GM23338 (cell line): ENCODE results near the gene LMBR1L. TPM values are rescaled to one million over a fixed set of nuclear protein-coding genes. Genes with fewer than 3 reads are reported as not detected.

ENCODE experiments used
- ATAC-seq: fragments of 200-7000 bp; cut with Tn5 transposase; 3 replicates; pipeline ENCODE4 v1.9.1; 2020
- DNase-seq: peaks from one replicate; pipeline ENCODE4 v3.0.0-alpha.2; 2015; ENCODE audit warnings: low spot score
- H2AFZ ChIP-seq: fragments of 200-600 bp; sonication (generic); 2 replicates; pipeline ENCODE4 v1.8.0; 2016; ENCODE audit warnings: antibody characterized with exemption, mild to moderate bottlenecking, moderate library complexity
- H3F3A ChIP-seq: fragments of 200-600 bp; sonication (generic); replicated peaks from 2 replicates; pipeline ENCODE4 v1.8.0; 2017; ENCODE audit warnings: antibody characterized with exemption, mixed run types, low read depth
- H3K27ac ChIP-seq: fragments of 200-600 bp; sonication (generic); 2 replicates; pipeline ENCODE4 v1.6.1; 2016; ENCODE audit warnings: low read depth
- H3K27me3 ChIP-seq: fragments of 200-600 bp; sonication (generic); 2 replicates; pipeline ENCODE4 v1.8.0; 2016; ENCODE audit warnings: mild to moderate bottlenecking, mixed run types, moderate library complexity; ENCODE audit not compliant: insufficient read depth
- H3K36me3 ChIP-seq: fragments of 200-600 bp; sonication (generic); 2 replicates; pipeline ENCODE4 v1.8.0; 2016; ENCODE audit warnings: mild to moderate bottlenecking; ENCODE audit not compliant: insufficient read depth
- H3K4me1 ChIP-seq: fragments of 200-600 bp; sonication (generic); 2 replicates; pipeline ENCODE4 v1.8.0; 2016; ENCODE audit warnings: mild to moderate bottlenecking, moderate library complexity; ENCODE audit not compliant: insufficient read depth
- H3K4me2 ChIP-seq: fragments of 200-600 bp; sonication (generic); 2 replicates; pipeline ENCODE4 v1.7.1; 2017; ENCODE audit warnings: mixed run types
- H3K4me3 ChIP-seq: fragments of 200-600 bp; sonication (generic); 2 replicates; pipeline ENCODE4 v1.6.1; 2016; ENCODE audit warnings: mixed run types
- H3K79me2 ChIP-seq: fragments of 200-600 bp; sonication (generic); replicated peaks from 2 replicates; pipeline ENCODE4 v1.8.0; 2017; ENCODE audit warnings: mild to moderate bottlenecking; ENCODE audit not compliant: insufficient read depth
- H3K9me2 ChIP-seq: fragments of 200-600 bp; sonication (generic); 2 replicates; pipeline ENCODE4 v1.8.0; 2017; ENCODE audit not compliant: insufficient read depth
- H4K20me1 ChIP-seq: fragments of 200-600 bp; sonication (generic); replicated peaks from 2 replicates; pipeline ENCODE4 v1.8.0; 2017; ENCODE audit warnings: mild to moderate bottlenecking; ENCODE audit not compliant: insufficient read depth
- H3K27ac Mint-ChIP-seq: 2 replicates; pipeline ENCODE4 v1.8.0; 2020; ENCODE audit warnings: inconsistent platforms, mild to moderate bottlenecking, moderate library complexity, mixed read lengths
- H3K27me3 Mint-ChIP-seq: 3 replicates; pipeline ENCODE4 v1.8.0; 2022; ENCODE audit warnings: low read depth, mild to moderate bottlenecking, moderate library complexity, mixed read lengths, inconsistent platforms; ENCODE audit not compliant: insufficient read depth, poor library complexity
- H3K36me3 Mint-ChIP-seq: 3 replicates; pipeline ENCODE4 v1.8.0; 2021; ENCODE audit warnings: low read depth, mild to moderate bottlenecking, inconsistent platforms, moderate library complexity, mixed read lengths
- H3K4me1 Mint-ChIP-seq: 3 replicates; pipeline ENCODE4 v1.8.0; 2020; ENCODE audit warnings: mild to moderate bottlenecking, inconsistent platforms, mixed read lengths
- H3K4me3 Mint-ChIP-seq: 3 replicates; pipeline ENCODE4 v1.8.0; 2021; ENCODE audit warnings: moderate library complexity, mild to moderate bottlenecking, inconsistent platforms, mixed read lengths
- H3K9me3 Mint-ChIP-seq: 3 replicates; pipeline ENCODE4 v1.8.0; 2020; ENCODE audit warnings: moderate library complexity, mild to moderate bottlenecking, inconsistent platforms, mixed read lengths
- CREB1 ChIP-seq: fragments of 250-450 bp; sonication (Bioruptor Pico); IDR thresholded peaks from 2 replicates; pipeline ENCODE4 v1.5.0; 2020; ENCODE audit warnings: low read depth, mild to moderate bottlenecking, moderate library complexity
- EZH2phosphoT487 ChIP-seq: fragments of 200-600 bp; sonication (generic); IDR thresholded peaks from one replicate; pipeline ENCODE4 v1.8.1; 2018; ENCODE audit warnings: antibody characterized with exemption; ENCODE audit not compliant: unreplicated experiment
- NANOG ChIP-seq: IDR thresholded peaks from 2 replicates; pipeline ENCODE4 v1.6.1; 2016; ENCODE audit warnings: antibody characterized with exemption, borderline replicate concordance
- POLR2AphosphoS5 ChIP-seq: IDR thresholded peaks from 2 replicates; pipeline ENCODE4 v1.6.1; 2016; ENCODE audit warnings: antibody characterized with exemption, low read depth
- STAT1 ChIP-seq: IDR thresholded peaks from one replicate; pipeline ENCODE4 v1.6.1; 2016; ENCODE audit warnings: antibody characterized with exemption; ENCODE audit not compliant: unreplicated experiment
- ZNF331 ChIP-seq: fragments of 250-450 bp; sonication (Bioruptor Pico); IDR thresholded peaks from 2 replicates; pipeline ENCODE4 v1.5.0; 2020; ENCODE audit warnings: low read depth, mild to moderate bottlenecking, moderate library complexity
- polyA plus RNA-seq: library from polyadenylated mRNA; unstranded; fragments of >200 nt; fragmentation: Nextera tagmentation; extraction: Ambion mirVana; gene quantifications from 2 replicates; pipeline ENCODE4 v1.2.1, GENCODE V29; 2016
- total RNA-seq: library from RNA; depleted of rRNA; stranded (reverse); fragments of >200 nt; shearing (Covaris generic); gene quantifications from 2 replicates; pipeline ENCODE4 v1.2.3, GENCODE V29; 2014
- TF ChIP-seq, protein P1 (sequence below), 2 experiments: fragments of 200-600 bp in 1 of 2; sonication (generic) in 1 of 2; conservative IDR thresholded peaks; 2 replicates each; pipeline versions ENCODE4 v1.5.1 to v1.6.1; 2016 to 2017; ENCODE audit warnings: antibody characterized with exemption in 2 of 2, low read depth in 2 of 2, mild to moderate bottlenecking in 2 of 2, moderate library complexity in 1 of 2
- TF ChIP-seq, protein P2 (sequence below): IDR thresholded peaks from 2 replicates; pipeline ENCODE4 v1.6.1; 2016; ENCODE audit warnings: antibody characterized with exemption
- TF ChIP-seq, protein P3 (sequence below): fragments of 250-450 bp; sonication (Bioruptor Pico); IDR thresholded peaks from 2 replicates; pipeline ENCODE4 v1.5.0; 2020; ENCODE audit warnings: mild to moderate bottlenecking, moderate library complexity
- TF ChIP-seq, protein P4 (sequence below): IDR thresholded peaks from one replicate; pipeline ENCODE4 v1.6.1; 2018; ENCODE audit warnings: antibody characterized with exemption; ENCODE audit not compliant: unreplicated experiment

Gene LMBR1L
- total and polyA plus RNA-seq, 2 experiments from 2014 or later: 19.8 to 57.0 TPM

DNA sequence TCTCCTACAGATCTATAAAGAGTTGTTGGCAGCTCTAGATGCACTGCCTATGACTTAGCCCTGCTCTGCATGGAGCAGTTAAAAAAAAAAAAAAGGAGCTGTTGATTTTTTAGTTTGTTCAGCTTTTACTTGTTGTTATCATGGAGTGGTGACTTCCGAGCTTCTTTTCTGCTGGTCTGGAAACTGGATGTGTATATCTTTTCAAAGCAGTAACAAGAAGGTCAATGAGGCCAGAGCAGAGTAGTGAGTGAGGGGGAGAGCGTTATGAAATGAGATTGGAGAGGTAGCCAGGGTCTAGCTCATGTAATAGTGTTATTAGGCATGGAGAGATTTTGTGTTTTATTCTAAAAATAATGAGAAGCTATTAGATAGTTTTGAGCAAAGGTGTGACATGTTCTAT lies 33.7 kb upstream of the LMBR1L start:
- no peaks in the 10 kb centered on the region for H3K9me2 ChIP-seq
- Mint-ChIP-seq H3K27ac (no peak overlapping the region), H3K4me3 (no peak overlapping the region), H3K36me3 (no peaks in the 10 kb centered on the region), H3K9me3 (no peaks in the 10 kb centered on the region), H3K4me1 (no peaks in the 10 kb centered on the region), H3K27me3 (peaks cover 2% of the 10 kb centered on the region)
- no peaks in the 10 kb centered on the region for H3K27me3 ChIP-seq
- no peaks in the 10 kb centered on the region for H3K79me2 ChIP-seq
- DNase-seq (no peak), ATAC-seq (no peak)
- H2AFZ ChIP-seq: no peak overlapping the region
- H3K4me3 ChIP-seq: no peak overlapping the region
- no peaks in the 10 kb centered on the region for H4K20me1 ChIP-seq
- H3F3A ChIP-seq: no peaks in the 10 kb centered on the region
- no peak overlapping the region for H3K27ac ChIP-seq
- TF ChIP-seq CREB1 (CRISPR knock-in tag) (no peak), STAT1 (no peak), ZNF331 (CRISPR knock-in tag) (no peak)
- TF ChIP-seq, protein P1, sequence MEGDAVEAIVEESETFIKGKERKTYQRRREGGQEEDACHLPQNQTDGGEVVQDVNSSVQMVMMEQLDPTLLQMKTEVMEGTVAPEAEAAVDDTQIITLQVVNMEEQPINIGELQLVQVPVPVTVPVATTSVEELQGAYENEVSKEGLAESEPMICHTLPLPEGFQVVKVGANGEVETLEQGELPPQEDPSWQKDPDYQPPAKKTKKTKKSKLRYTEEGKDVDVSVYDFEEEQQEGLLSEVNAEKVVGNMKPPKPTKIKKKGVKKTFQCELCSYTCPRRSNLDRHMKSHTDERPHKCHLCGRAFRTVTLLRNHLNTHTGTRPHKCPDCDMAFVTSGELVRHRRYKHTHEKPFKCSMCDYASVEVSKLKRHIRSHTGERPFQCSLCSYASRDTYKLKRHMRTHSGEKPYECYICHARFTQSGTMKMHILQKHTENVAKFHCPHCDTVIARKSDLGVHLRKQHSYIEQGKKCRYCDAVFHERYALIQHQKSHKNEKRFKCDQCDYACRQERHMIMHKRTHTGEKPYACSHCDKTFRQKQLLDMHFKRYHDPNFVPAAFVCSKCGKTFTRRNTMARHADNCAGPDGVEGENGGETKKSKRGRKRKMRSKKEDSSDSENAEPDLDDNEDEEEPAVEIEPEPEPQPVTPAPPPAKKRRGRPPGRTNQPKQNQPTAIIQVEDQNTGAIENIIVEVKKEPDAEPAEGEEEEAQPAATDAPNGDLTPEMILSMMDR (conservative IDR thresholded peaks at IDR 0.05; ENCODE audit: low read depth in 2 of 2): no peak
- H3K4me2 ChIP-seq: no peak overlapping the region
- H3K36me3 ChIP-seq: no peaks in the 10 kb centered on the region
- H3K4me1 ChIP-seq: no peaks in the 10 kb centered on the region

DNA sequence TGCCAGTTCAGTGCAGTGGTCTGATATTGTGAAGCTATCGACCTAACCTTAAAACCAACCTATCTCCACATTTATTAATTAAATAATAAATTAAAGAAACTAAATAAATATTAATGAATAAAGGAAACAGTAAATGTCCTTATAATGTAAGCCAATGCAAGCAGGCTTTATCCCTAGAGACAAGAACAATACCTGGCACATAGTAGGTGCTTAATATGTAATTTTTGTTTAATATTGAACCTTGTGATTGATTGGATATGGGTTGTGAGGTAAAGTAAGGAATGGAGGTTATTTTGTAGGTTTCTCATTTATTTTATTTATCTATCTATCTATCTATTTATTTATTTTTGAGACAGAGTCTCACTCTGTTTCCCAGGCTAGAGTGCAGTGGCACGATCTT lies 28.4 kb upstream of the LMBR1L start:
- no peaks in the 10 kb centered on the region for H3K36me3 Mint-ChIP-seq
- no peaks in the 10 kb centered on the region for H3K9me2 ChIP-seq
- no peak overlapping the region for H3K27ac ChIP-seq
- no peak overlapping the region for H3K4me2 ChIP-seq
- H3K27ac Mint-ChIP-seq: no peak overlapping the region
- H3K4me3 Mint-ChIP-seq: no peak overlapping the region
- H4K20me1 ChIP-seq: no peaks in the 10 kb centered on the region
- no peak overlapping the region for H2AFZ ChIP-seq
- H3K4me1 ChIP-seq: no peaks in the 10 kb centered on the region
- no peak overlapping the region for H3K4me3 ChIP-seq
- DNase-seq (no peak), ATAC-seq (no peak)
- no peaks in the 10 kb centered on the region for H3K36me3 ChIP-seq
- H3K9me3 Mint-ChIP-seq: no peaks in the 10 kb centered on the region; the same call in 2 of the 3 replicates
- no peaks in the 10 kb centered on the region for H3K4me1 Mint-ChIP-seq
- peaks cover 3% of the 10 kb centered on the region for H3K27me3 Mint-ChIP-seq
- no peaks in the 10 kb centered on the region for H3K79me2 ChIP-seq
- H3F3A ChIP-seq: no peaks in the 10 kb centered on the region
- no peaks in the 10 kb centered on the region for H3K27me3 ChIP-seq
- TF ChIP-seq NANOG: no peak
- TF ChIP-seq POLR2AphosphoS5: no peak
- TF ChIP-seq, protein P2, sequence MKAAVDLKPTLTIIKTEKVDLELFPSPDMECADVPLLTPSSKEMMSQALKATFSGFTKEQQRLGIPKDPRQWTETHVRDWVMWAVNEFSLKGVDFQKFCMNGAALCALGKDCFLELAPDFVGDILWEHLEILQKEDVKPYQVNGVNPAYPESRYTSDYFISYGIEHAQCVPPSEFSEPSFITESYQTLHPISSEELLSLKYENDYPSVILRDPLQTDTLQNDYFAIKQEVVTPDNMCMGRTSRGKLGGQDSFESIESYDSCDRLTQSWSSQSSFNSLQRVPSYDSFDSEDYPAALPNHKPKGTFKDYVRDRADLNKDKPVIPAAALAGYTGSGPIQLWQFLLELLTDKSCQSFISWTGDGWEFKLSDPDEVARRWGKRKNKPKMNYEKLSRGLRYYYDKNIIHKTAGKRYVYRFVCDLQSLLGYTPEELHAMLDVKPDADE: no peak
- no peak for TF ChIP-seq EZH2phosphoT487
- TF ChIP-seq ZNF331 (CRISPR knock-in tag): no peak
- no peak for TF ChIP-seq STAT1
- TF ChIP-seq, protein P3, sequence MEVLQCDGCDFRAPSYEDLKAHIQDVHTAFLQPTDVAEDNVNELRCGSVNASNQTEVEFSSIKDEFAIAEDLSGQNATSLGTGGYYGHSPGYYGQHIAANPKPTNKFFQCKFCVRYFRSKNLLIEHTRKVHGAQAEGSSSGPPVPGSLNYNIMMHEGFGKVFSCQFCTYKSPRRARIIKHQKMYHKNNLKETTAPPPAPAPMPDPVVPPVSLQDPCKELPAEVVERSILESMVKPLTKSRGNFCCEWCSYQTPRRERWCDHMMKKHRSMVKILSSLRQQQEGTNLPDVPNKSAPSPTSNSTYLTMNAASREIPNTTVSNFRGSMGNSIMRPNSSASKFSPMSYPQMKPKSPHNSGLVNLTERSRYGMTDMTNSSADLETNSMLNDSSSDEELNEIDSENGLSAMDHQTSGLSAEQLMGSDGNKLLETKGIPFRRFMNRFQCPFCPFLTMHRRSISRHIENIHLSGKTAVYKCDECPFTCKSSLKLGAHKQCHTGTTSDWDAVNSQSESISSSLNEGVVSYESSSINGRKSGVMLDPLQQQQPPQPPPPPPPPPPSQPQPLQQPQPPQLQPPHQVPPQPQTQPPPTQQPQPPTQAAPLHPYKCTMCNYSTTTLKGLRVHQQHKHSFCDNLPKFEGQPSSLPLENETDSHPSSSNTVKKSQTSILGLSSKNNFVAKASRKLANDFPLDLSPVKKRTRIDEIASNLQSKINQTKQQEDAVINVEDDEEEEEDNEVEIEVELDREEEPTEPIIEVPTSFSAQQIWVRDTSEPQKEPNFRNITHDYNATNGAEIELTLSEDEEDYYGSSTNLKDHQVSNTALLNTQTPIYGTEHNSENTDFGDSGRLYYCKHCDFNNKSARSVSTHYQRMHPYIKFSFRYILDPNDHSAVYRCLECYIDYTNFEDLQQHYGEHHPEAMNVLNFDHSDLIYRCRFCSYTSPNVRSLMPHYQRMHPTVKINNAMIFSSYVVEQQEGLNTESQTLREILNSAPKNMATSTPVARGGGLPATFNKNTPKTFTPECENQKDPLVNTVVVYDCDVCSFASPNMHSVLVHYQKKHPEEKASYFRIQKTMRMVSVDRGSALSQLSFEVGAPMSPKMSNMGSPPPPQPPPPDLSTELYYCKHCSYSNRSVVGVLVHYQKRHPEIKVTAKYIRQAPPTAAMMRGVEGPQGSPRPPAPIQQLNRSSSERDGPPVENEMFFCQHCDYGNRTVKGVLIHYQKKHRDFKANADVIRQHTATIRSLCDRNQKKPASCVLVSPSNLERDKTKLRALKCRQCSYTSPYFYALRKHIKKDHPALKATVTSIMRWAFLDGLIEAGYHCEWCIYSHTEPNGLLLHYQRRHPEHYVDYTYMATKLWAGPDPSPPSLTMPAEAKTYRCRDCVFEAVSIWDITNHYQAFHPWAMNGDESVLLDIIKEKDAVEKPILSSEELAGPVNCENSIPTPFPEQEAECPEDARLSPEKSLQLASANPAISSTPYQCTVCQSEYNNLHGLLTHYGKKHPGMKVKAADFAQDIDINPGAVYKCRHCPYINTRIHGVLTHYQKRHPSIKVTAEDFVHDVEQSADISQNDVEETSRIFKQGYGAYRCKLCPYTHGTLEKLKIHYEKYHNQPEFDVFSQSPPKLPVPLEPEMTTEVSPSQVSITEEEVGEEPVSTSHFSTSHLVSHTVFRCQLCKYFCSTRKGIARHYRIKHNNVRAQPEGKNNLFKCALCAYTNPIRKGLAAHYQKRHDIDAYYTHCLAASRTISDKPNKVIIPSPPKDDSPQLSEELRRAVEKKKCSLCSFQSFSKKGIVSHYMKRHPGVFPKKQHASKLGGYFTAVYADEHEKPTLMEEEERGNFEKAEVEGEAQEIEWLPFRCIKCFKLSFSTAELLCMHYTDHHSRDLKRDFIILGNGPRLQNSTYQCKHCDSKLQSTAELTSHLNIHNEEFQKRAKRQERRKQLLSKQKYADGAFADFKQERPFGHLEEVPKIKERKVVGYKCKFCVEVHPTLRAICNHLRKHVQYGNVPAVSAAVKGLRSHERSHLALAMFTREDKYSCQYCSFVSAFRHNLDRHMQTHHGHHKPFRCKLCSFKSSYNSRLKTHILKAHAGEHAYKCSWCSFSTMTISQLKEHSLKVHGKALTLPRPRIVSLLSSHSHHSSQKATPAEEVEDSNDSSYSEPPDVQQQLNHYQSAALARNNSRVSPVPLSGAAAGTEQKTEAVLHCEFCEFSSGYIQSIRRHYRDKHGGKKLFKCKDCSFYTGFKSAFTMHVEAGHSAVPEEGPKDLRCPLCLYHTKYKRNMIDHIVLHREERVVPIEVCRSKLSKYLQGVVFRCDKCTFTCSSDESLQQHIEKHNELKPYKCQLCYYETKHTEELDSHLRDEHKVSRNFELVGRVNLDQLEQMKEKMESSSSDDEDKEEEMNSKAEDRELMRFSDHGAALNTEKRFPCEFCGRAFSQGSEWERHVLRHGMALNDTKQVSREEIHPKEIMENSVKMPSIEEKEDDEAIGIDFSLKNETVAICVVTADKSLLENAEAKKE (CRISPR knock-in tag): no peak
- TF ChIP-seq, protein P4, sequence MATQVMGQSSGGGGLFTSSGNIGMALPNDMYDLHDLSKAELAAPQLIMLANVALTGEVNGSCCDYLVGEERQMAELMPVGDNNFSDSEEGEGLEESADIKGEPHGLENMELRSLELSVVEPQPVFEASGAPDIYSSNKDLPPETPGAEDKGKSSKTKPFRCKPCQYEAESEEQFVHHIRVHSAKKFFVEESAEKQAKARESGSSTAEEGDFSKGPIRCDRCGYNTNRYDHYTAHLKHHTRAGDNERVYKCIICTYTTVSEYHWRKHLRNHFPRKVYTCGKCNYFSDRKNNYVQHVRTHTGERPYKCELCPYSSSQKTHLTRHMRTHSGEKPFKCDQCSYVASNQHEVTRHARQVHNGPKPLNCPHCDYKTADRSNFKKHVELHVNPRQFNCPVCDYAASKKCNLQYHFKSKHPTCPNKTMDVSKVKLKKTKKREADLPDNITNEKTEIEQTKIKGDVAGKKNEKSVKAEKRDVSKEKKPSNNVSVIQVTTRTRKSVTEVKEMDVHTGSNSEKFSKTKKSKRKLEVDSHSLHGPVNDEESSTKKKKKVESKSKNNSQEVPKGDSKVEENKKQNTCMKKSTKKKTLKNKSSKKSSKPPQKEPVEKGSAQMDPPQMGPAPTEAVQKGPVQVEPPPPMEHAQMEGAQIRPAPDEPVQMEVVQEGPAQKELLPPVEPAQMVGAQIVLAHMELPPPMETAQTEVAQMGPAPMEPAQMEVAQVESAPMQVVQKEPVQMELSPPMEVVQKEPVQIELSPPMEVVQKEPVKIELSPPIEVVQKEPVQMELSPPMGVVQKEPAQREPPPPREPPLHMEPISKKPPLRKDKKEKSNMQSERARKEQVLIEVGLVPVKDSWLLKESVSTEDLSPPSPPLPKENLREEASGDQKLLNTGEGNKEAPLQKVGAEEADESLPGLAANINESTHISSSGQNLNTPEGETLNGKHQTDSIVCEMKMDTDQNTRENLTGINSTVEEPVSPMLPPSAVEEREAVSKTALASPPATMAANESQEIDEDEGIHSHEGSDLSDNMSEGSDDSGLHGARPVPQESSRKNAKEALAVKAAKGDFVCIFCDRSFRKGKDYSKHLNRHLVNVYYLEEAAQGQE: no peak
